ENCODE data around the gene HNRNPH2.

DNA sequence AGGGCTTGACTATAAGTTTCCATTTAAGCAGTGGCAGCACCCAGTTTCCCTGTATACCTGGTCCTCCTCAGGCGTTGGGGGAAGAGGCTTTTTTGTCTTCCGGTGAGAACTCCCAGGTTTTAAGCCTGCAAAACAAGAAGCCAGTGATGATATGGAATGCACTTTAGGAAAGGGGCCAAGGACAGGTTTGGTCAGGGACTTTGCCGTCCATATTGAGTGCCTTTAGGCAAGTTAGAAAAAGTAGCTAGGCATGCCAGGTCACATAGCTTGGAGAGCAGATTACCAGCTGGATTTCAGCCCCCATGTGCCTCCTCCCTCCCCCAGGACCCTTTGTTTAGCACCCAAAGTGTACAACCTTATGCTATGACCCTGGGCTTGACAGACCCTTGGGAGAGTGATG, 45.9 kb upstream of the HNRNPH2 start:
- TF ChIP-seq, protein P1, sequence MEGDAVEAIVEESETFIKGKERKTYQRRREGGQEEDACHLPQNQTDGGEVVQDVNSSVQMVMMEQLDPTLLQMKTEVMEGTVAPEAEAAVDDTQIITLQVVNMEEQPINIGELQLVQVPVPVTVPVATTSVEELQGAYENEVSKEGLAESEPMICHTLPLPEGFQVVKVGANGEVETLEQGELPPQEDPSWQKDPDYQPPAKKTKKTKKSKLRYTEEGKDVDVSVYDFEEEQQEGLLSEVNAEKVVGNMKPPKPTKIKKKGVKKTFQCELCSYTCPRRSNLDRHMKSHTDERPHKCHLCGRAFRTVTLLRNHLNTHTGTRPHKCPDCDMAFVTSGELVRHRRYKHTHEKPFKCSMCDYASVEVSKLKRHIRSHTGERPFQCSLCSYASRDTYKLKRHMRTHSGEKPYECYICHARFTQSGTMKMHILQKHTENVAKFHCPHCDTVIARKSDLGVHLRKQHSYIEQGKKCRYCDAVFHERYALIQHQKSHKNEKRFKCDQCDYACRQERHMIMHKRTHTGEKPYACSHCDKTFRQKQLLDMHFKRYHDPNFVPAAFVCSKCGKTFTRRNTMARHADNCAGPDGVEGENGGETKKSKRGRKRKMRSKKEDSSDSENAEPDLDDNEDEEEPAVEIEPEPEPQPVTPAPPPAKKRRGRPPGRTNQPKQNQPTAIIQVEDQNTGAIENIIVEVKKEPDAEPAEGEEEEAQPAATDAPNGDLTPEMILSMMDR (conservative IDR thresholded peaks at IDR 0.05), result no peak
- TF ChIP-seq EZH2 (IDR thresholded peaks at IDR 0.05; ENCODE audit: low read depth), result no peak

Data from PC-9 (cell line).